Stimulated activated CD8-positive, alpha-beta memory T cell treated with anti-CD3 and anti-CD28 coated beads, Interleukin-2, amount 100 ng/mL, for 48 hours (primary cell): ENCODE measurements around the gene APOBEC2.

ENCODE experiments used
- DNase-seq, 2 donors: peaks; one replicate each; pipeline ENCODE4 v3.0.0-alpha.2; 2020; ENCODE audit warnings: low read depth in 2 of 2

The APOBEC2 gene

DNA sequence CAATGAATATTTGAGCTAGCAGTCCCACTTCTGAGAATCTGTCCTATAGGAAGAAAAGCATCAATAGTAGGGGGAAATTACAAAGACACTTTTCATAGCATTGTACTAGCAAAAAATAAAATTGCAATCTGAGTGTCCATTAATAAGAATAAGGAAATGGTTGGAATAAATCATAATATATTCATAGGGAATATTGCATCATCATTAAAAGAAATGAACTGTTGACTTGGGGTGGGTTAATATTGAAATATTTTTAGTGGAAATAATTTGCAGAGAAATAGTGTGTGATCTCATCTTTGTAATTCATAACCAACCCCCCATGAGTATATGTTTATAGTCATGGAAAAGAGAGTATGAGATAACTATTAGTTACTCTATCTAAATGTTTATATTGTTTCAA is 32.2 kb downstream of the APOBEC2 start:
- no peak for DNase-seq

DNA sequence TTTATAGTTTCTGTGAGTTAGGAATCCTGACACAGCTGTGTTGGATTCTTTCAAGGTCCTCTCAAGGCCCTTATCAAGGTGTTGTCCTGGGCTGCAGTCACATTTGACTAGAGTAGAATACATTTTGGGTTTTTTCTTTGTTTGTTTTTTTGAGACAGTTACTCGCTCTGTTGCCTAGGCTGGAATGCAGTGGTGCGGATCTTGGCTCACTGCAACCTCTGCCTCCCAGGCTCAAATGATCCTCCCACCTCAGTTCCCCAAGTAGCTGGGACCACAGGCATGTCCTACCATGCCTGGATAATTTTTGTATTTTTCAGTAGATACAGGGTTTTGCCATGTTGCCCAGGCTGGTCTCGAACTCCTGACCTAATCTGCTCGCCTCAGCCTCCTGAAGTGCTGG is 35.4 kb downstream of the APOBEC2 start:
- DNase-seq = no peak

GRCh38 chr6:41090841-41091761 is 38.1 kb downstream of the APOBEC2 start:
- no peak for DNase-seq

GRCh38 chr6:41092421-41093140 is 39.6 kb downstream of the APOBEC2 start:
- no peak for DNase-seq

DNA sequence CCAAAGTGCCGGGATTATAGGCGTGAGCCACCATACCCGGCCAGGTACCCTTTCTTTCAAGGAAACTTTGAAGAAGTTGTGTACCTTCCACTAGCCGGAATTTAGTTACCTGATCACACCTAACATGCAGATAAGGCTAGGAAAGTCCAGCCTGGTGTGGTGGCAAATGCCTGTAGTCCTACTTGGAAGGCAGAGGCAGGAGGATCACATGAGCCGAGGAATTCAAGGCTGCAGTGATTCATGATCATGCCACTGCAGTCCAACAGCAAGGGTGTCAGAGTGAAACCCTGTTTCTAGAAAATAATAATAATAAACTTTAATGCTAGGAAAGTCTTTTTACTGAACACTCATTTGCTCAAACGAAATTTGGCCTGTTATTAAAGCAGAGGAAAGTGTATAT is 40.7 kb downstream of the APOBEC2 start:
- DNase-seq = no peak

DNA sequence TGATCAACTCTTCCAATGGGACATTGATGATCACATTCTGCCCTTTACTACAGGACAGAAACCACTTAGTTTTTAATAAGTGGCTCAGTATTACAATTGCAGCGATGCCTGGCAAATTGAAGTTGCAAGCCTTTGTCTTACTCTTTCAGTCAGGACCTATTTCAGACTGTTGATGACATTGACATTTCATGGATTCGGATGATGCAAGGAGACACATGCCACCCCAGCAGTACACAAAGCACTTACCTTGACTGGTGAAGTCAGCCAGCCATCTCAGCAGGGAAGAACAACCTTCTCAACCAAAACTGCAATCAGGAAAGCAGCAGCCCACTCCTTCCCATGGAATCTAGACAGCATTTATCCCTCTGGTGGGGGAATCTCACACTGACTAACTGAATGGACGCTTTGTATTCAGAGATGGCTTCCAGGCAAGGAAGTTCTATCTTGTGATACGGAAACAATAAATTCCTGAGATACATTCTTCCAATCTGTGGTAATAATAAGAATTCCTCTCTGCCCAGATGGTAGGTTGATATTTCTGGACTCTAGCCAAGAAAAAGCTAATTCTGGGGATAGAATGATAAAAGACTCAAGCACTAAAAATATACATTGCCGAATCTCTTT is 44.6 kb downstream of the APOBEC2 start:
- DNase-seq = no peak

- no peak for DNase-seq
Measured at GRCh38 chr6:41098366-41098765, 45.4 kb downstream of the APOBEC2 start.

GRCh38 chr6:41100871-41101287 is 47.9 kb downstream of the APOBEC2 start:
- no peak for DNase-seq

DNA sequence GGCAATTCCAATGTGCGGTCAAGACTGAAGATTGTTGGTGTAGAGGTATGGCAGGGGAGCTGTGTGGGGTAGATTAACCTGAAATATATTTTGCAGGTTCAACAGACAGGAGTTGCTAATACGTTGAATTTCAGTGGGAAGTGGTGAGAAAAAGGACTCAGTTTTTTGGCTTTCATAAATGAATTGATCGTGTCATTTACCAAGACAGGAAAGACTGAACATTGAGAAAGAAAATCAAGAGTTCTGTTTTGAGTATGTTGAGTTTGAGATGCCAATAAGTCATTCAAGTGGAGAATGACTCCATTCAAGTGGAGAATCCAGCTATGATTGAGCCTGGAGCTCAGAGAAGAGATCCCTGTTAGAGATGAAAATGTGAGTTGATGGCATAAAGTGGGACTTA is 50.8 kb downstream of the APOBEC2 start:
- DNase-seq = no peak

DNA sequence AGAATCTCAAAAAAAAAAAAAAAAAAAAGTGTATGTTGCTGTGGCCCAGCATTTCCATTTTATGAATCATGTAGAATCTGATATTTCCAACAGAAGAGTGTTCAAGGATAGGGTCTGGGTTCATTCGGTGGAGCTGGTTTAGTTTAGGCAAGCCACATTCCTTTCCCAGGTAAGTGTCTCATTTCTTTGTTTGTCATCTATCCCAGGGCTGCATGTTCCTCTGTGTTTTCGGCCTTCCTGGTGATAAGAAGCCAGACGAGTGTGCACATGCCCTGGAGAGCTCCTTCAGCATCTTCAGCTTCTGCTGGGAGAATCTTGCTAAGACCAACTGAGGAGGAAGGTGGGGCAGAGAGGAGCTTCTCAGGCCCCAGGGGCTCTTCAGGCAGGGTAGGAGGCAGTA is 58.0 kb downstream of the APOBEC2 start:
- no peak for DNase-seq
